ENCODE data around the gene MAG.

MAG gene

DNA sequence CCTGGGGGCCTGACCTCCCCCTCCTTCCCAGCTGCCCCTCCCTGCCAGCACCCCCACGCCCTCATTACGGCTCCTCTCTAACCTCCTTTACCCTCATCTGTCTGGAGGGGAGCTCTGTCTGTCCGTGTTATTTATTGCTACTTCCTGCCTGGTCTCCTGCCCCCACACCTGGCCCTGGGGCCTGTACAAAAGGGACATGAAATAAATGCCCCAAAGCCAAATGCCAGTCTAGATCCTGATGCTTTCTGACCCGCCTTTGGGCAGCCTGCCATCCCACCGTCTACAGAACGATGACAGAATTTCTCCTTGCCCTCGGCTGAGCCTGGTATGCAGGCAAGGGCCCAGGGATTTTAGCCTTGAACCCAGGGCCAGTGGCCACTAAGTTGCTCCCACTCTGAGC, 21.6 kb downstream of the MAG start:
- H3K27ac ChIP-seq (ENCODE audit: low read depth, low read length) = no peak overlapping the region
- H3K9ac ChIP-seq (ENCODE audit: low read length) = no peak overlapping the region
- H3K4me3 ChIP-seq (ENCODE audit: low read depth, low read length) = no peak overlapping the region
- H3K27me3 ChIP-seq (ENCODE audit: control insufficient read depth, insufficient read depth, low read length) = no peaks in the 10 kb centered on the region
- no peaks in the 10 kb centered on the region for H3K9me3 ChIP-seq (ENCODE audit: control insufficient read depth, insufficient read depth, low read depth, low read length)
- no peaks in the 10 kb centered on the region for H3K36me3 ChIP-seq (ENCODE audit: control insufficient read depth, insufficient read depth, low read length)
- H3K4me1 ChIP-seq (ENCODE audit: control insufficient read depth, insufficient read depth, low read length) = no peaks in the 10 kb centered on the region

- peaks cover 1% of the 10 kb centered on the region; the same call in 1 of the 2 replicates for H3K4me1 ChIP-seq (ENCODE audit: control insufficient read depth, insufficient read depth, low read length)
- no peak overlapping the region for H3K27ac ChIP-seq (ENCODE audit: low read depth, low read length)
- H3K9ac ChIP-seq (ENCODE audit: low read length) = no peak overlapping the region
Observed at GRCh38 chr19:35314031-35314430, 22.1 kb downstream of the MAG start.

GRCh38 chr19:35314858-35315470, 23.0 kb downstream of the MAG start:
- Histone ChIP-seq H3K36me3 (ENCODE audit: control insufficient read depth, insufficient read depth, low read length) (no peaks in the 10 kb centered on the region), H3K4me1 (ENCODE audit: control insufficient read depth, insufficient read depth, low read length) (peaks cover 3% of the 10 kb centered on the region; the same call in 1 of the 2 replicates), H3K27ac (ENCODE audit: low read depth, low read length) (no peak overlapping the region), H3K27me3 (ENCODE audit: control insufficient read depth, insufficient read depth, low read length) (no peaks in the 10 kb centered on the region), H3K9me3 (ENCODE audit: control insufficient read depth, insufficient read depth, low read depth, low read length) (no peaks in the 10 kb centered on the region), H3K4me3 (ENCODE audit: low read depth, low read length) (no peak overlapping the region), H3K9ac (ENCODE audit: low read length) (no peak overlapping the region)

More at GRCh38 chr19:35314031-35314430, 22.1 kb downstream of the MAG start:
- Histone ChIP-seq H3K27me3 (ENCODE audit: control insufficient read depth, insufficient read depth, low read length) (no peaks in the 10 kb centered on the region), H3K9me3 (ENCODE audit: control insufficient read depth, insufficient read depth, low read depth, low read length) (no peaks in the 10 kb centered on the region), H3K36me3 (ENCODE audit: control insufficient read depth, insufficient read depth, low read length) (no peaks in the 10 kb centered on the region), H3K4me3 (ENCODE audit: low read depth, low read length) (no peak overlapping the region)

- H3K9me3 ChIP-seq (ENCODE audit: control insufficient read depth, insufficient read depth, low read depth, low read length) = no peaks in the 10 kb centered on the region
- peaks cover 3% of the 10 kb centered on the region; the same call in 1 of the 2 replicates for H3K4me1 ChIP-seq (ENCODE audit: control insufficient read depth, insufficient read depth, low read length)
- no peak overlapping the region for H3K27ac ChIP-seq (ENCODE audit: low read depth, low read length)
- no peaks in the 10 kb centered on the region for H3K36me3 ChIP-seq (ENCODE audit: control insufficient read depth, insufficient read depth, low read length)
- H3K4me3 ChIP-seq (ENCODE audit: low read depth, low read length) = no peak overlapping the region
- H3K9ac ChIP-seq (ENCODE audit: low read length) = no peak overlapping the region
- H3K27me3 ChIP-seq (ENCODE audit: control insufficient read depth, insufficient read depth, low read length) = no peaks in the 10 kb centered on the region
Observed at GRCh38 chr19:35315883-35316282, 23.9 kb downstream of the MAG start.

DNA sequence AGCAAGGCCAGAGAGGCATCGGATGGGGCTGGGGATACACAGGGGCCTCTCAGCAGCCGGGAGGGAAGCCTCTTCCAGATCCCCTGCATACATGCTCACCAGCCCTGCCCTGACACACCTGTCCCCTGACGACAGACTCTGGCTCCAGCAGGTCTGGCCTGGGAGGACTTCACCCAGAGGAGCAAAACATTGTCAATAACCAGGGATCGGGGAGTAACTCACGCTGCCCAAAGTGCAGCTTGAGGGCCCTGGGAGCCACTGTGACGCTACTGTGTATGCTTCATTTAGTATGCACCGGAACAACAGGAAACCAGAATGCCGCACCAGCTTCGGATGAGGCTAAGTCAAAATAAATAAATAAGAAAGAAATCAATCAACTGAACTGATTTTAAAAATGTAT, 24.6 kb downstream of the MAG start:
- Histone ChIP-seq H3K9me3 (ENCODE audit: control insufficient read depth, insufficient read depth, low read depth, low read length) (no peaks in the 10 kb centered on the region), H3K9ac (ENCODE audit: low read length) (no peak overlapping the region), H3K27ac (ENCODE audit: low read depth, low read length) (no peak overlapping the region), H3K4me3 (ENCODE audit: low read depth, low read length) (no peak overlapping the region), H3K27me3 (ENCODE audit: control insufficient read depth, insufficient read depth, low read length) (no peaks in the 10 kb centered on the region), H3K36me3 (ENCODE audit: control insufficient read depth, insufficient read depth, low read length) (no peaks in the 10 kb centered on the region), H3K4me1 (ENCODE audit: control insufficient read depth, insufficient read depth, low read length) (peaks cover 3% of the 10 kb centered on the region; the same call in 1 of the 2 replicates)

- Histone ChIP-seq H3K36me3 (ENCODE audit: control insufficient read depth, insufficient read depth, low read length) (no peaks in the 10 kb centered on the region), H3K9me3 (ENCODE audit: control insufficient read depth, insufficient read depth, low read depth, low read length) (peaks cover 5% of the 10 kb centered on the region), H3K4me3 (ENCODE audit: low read depth, low read length) (no peak overlapping the region), H3K27me3 (ENCODE audit: control insufficient read depth, insufficient read depth, low read length) (no peaks in the 10 kb centered on the region), H3K9ac (ENCODE audit: low read length) (no peak overlapping the region), H3K27ac (ENCODE audit: low read depth, low read length) (no peak overlapping the region), H3K4me1 (ENCODE audit: control insufficient read depth, insufficient read depth, low read length) (peaks cover 3% of the 10 kb centered on the region; the same call in 1 of the 2 replicates)
Observed at GRCh38 chr19:35317464-35318043, 25.6 kb downstream of the MAG start.

DNA sequence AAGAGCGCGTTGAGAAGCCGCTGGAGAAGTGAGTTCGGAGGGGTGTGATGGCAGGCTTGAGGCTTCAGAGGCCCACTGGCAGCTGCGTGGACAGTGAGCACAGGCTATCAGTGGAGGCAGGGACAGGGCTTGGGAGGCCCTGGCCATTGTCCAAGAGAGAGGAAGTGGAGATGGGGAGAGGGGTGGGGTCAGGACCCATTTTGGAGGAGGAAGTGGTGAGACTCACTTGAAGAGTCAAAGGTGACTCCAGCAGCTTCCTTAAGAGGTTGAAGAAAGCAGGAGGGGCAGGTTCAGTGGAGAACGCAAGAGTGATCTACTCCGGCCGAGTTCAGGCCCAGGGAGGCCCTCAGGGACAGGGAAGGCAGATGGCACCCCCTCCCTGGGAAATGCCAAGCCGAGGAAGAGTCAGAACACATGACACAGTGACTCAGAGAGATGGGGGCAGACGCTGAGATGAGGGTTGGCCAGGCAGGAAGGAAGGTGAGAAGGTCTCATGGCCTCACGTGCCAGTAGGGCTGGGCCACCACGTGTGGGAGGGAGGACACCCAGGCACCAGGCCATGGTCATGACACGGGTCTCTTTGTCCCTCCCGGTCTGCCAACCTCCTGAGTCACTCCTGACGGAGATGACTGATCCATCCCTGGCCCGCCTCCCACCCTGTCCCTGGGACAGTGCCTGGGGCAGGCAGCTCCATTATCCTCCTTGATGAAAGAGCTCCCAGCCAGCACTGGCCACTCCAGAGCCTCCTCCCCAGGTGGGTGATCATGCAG, 26.9 kb downstream of the MAG start:
- Histone ChIP-seq H3K27ac (ENCODE audit: low read depth, low read length) (no peak overlapping the region), H3K36me3 (ENCODE audit: control insufficient read depth, insufficient read depth, low read length) (no peaks in the 10 kb centered on the region), H3K4me1 (ENCODE audit: control insufficient read depth, insufficient read depth, low read length) (peaks cover 3% of the 10 kb centered on the region; the same call in 1 of the 2 replicates), H3K27me3 (ENCODE audit: control insufficient read depth, insufficient read depth, low read length) (no peaks in the 10 kb centered on the region), H3K9me3 (ENCODE audit: control insufficient read depth, insufficient read depth, low read depth, low read length) (peaks cover 5% of the 10 kb centered on the region), H3K4me3 (ENCODE audit: low read depth, low read length) (no peak overlapping the region), H3K9ac (ENCODE audit: low read length) (no peak overlapping the region)

GRCh38 chr19:35320065-35320713, 28.2 kb downstream of the MAG start:
- no peak overlapping the region for H3K27ac ChIP-seq (ENCODE audit: low read depth, low read length)
- H3K4me1 ChIP-seq (ENCODE audit: control insufficient read depth, insufficient read depth, low read length) = peaks cover 3% of the 10 kb centered on the region; the same call in 1 of the 2 replicates
- no peaks in the 10 kb centered on the region for H3K36me3 ChIP-seq (ENCODE audit: control insufficient read depth, insufficient read depth, low read length)
- H3K9me3 ChIP-seq (ENCODE audit: control insufficient read depth, insufficient read depth, low read depth, low read length) = peaks cover 5% of the 10 kb centered on the region
- H3K4me3 ChIP-seq (ENCODE audit: low read depth, low read length) = no peak overlapping the region
- H3K9ac ChIP-seq (ENCODE audit: low read length) = no peak overlapping the region
- H3K27me3 ChIP-seq (ENCODE audit: control insufficient read depth, insufficient read depth, low read length) = no peaks in the 10 kb centered on the region

- no peaks in the 10 kb centered on the region for H3K36me3 ChIP-seq (ENCODE audit: control insufficient read depth, insufficient read depth, low read length)
Observed at GRCh38 chr19:35321291-35321690, 29.3 kb downstream of the MAG start.

GRCh38 chr19:35322014-35322413, 30.1 kb downstream of the MAG start:
- Histone ChIP-seq H3K36me3 (ENCODE audit: control insufficient read depth, insufficient read depth, low read length) (no peaks in the 10 kb centered on the region), H3K4me1 (ENCODE audit: control insufficient read depth, insufficient read depth, low read length) (peaks cover 3% of the 10 kb centered on the region; the same call in 1 of the 2 replicates), H3K27me3 (ENCODE audit: control insufficient read depth, insufficient read depth, low read length) (no peaks in the 10 kb centered on the region), H3K9me3 (ENCODE audit: control insufficient read depth, insufficient read depth, low read depth, low read length) (peaks cover 5% of the 10 kb centered on the region), H3K27ac (ENCODE audit: low read depth, low read length) (no peak overlapping the region), H3K4me3 (ENCODE audit: low read depth, low read length) (no peak overlapping the region), H3K9ac (ENCODE audit: low read length) (no peak overlapping the region)

More at GRCh38 chr19:35321291-35321690, 29.3 kb downstream of the MAG start:
- H3K4me1 ChIP-seq (ENCODE audit: control insufficient read depth, insufficient read depth, low read length) = peaks cover 3% of the 10 kb centered on the region; the same call in 1 of the 2 replicates
- H3K27ac ChIP-seq (ENCODE audit: low read depth, low read length) = no peak overlapping the region
- H3K4me3 ChIP-seq (ENCODE audit: low read depth, low read length) = no peak overlapping the region
- H3K27me3 ChIP-seq (ENCODE audit: control insufficient read depth, insufficient read depth, low read length) = no peaks in the 10 kb centered on the region
- peaks cover 5% of the 10 kb centered on the region for H3K9me3 ChIP-seq (ENCODE audit: control insufficient read depth, insufficient read depth, low read depth, low read length)
- no peak overlapping the region for H3K9ac ChIP-seq (ENCODE audit: low read length)

All from HUES6 (cell line).